HG02938 (cell line): ENCODE results near the gene HIVEP1.
A peak's percentile ranks its signal among the peaks of the same experiment; 100 is the strongest.

ENCODE experiments used
- ATAC-seq: cut with Tn5 transposase; IDR thresholded peaks from one replicate; pipeline ENCODE4 v1.9.1; 2021; ENCODE audit warnings: mild to moderate bottlenecking, moderate library complexity; ENCODE audit not compliant: unreplicated experiment

The HIVEP1 gene

DNA sequence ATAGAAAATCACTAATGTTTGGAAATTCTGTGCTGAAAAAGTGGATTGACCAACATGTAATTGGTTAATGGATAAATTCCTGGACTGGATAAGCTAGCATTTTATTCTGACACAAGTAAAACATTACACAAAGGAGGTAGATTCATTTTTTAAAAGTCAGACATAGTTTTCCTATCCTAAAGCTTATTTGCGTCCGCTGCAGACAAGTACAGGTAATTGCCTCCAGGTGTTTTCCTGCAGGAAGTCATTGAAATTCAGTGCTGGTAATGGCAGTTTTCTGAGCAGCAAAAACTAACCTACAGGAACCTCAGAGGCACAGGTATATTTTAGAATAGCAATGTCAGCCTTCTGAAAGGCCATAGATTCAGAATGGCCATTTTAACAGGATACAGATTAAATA is 20.0 kb upstream of the HIVEP1 start:
- ATAC-seq, result no peak

DNA sequence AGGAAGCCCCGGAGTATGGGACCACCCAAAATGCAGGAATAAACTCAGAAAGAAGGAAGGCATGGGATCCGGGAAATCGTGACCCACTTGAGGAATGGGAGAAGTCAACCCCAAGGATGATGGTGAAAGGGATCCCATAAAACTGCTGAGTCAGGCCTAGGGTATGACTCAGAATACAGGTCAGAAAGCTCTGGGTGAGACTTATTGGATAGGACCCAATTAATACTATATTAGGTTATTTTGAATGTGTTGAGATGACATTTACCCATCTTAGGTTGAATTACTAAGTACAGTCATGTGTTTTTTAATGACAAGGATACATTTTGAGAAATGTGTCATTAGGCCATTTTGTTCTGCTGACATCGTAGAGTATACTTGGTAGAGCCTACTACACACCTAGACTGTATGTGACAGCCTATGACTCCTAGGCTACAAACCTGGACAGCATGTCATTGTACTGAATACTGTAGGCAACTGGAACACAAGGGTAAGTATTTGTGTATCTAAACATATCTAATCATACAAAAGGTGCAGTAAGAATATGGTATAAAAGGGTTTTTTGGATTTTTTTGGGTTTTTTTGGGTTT is 17.1 kb upstream of the HIVEP1 start:
- no peak for ATAC-seq

DNA sequence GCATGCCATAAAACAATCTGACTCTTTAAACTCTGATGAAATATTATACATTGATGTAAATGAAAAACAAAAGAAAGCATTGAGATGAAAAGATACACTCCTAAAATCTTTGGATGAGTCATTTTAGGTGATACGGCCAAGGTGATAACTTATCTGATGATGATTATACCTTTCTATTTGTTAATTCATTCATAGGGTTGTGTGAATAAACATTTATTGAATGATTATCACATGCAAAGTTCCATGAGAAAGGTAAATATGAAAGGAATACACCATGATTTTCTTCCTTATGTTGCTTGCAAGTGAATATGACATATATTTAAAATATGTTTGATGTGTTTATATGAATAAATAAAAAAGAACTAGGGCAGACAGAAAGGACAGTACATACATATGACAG is 15.4 kb upstream of the HIVEP1 start:
- ATAC-seq, result no peak

DNA sequence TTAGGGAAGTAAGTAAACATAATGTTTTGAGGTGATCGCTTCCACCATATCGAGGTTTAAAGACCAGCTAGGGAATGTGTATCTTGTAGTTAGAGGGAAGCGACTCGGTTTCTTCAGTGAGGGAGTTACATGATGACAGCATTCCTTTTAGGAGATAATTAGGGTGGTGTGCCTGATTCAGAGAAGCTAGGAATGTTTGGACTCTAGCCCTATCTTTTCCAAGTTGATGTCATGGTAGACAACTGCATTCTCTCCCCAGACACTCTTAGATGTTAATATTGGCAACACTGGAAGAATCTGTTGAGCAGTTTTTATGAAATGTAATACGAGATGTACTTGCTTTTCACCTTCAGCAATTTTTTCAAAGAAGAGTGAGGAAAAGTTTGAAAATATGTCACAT is 12.9 kb upstream of the HIVEP1 start:
- no peak for ATAC-seq

DNA sequence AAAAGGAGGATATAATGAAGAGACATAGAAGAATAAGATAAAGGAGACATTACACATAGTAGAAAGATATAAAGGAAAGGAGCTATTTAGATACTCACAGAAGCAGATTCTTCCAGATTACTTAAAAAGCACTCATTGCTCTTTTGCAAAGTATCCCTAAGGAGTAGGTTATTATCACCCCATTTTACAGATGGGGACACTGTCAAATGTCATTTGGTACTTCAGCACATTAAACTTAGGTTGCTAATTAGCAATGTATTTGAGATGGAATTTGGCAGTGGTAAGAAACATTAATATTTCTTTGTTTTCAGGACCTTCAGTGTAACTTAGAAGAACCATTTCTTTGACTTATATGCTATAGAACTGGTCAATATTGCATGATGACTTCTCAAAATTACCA is 11.9 kb upstream of the HIVEP1 start:
- no peak for ATAC-seq

DNA sequence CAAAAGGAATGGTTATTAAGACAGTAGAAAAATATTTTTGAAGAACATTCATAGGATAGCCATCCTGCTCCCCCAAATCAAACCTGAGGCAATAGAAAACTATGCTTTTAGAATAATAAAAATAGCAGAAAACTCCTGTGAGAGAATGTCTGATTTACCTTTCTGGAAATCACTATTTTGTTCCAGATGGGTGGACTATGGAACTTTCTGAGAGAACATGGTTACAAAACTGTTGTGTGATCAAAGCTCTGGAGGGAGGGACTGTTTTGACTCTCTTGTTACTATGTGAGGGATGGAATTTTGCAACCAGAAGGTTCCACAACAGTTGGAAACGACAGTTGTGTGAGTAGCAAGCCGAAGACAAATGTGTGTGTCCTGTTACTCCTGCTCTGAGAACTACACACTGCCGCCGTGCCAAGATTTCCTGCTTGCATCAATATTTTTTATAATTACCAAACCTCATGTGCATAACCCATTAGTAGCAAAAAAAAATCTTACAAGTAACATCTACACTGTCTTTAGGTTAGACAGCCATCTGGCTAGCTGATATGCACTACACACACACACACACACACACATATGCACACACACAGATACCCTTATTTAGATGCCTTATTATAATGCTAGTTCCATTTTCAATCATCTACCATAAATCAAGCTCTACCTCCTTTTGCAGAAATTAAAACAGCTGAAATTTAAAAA is 11.0 kb upstream of the HIVEP1 start:
- no peak for ATAC-seq

DNA sequence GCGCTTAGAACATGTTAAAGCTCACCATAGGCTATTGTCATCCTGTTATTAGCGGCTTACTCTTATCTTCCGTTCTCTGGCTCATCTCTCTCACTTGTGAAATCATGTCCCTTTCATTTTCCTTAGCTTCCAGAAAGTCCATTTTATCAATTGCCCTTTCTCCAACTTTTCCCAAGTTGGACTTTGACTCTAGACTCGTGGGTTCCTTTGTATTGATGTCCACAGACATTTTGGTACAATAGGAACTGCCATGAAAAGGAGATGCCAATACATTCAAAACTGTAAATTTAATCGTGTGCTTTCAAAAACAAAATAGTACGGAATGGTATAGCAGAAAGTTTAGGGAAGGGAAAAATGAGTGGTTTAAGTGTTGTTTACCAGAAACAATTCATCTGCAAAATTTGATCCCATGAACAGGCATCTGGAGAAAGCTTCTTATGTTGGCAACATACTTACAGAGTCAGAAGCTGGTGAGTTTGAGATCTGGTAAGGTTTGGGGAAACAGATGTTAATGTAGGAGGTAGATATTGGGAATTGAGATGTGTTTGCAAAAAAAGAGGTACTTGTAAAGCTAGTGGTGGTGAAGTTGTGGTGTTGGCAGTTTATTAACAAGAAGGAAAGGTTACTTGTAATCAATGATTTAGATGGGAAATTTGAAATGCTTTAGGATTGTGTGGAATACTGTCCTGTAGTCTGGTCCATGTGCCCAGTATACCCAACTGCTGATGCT is 10.2 kb upstream of the HIVEP1 start:
- ATAC-seq, result no peak

DNA sequence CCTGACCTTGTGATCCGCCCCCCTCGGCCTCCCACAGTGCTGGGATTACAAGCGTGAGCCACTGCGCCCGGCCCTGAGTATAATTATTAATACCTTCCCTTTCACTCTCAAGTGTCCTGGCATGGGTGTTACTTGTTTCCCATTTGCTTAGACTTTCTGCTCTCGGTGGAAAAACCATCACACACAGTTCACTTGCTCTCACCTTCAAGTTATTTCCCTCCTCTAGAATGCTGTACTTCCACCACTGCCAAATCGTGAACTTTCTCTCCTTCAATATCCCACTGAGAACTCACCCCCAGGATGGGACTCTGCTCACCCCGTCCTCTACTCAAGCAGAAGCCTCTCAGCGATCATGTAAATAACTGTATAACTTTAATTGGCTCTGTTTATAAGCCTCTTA is 4.6 kb upstream of the HIVEP1 start:
- no peak for ATAC-seq

DNA sequence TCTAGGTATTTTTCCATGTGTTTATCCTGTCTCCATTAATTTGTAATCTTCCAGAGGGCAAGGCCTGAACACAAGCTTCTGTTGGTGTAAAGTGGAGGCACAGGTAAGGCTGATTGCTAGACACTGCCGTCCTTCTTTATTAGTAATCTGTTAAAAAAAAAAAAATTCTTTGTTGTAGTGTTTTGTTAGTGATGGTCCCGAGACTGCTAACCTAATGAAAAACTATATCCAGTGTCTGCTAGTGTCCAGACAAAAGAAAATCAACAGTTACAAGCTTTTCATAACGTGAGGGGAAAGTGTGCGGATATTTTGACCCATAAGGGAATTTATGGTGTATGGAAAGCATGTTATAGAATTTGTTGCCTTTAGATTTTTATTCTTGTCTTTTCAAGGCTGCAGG is 4.2 kb upstream of the HIVEP1 start:
- ATAC-seq, result no peak

DNA sequence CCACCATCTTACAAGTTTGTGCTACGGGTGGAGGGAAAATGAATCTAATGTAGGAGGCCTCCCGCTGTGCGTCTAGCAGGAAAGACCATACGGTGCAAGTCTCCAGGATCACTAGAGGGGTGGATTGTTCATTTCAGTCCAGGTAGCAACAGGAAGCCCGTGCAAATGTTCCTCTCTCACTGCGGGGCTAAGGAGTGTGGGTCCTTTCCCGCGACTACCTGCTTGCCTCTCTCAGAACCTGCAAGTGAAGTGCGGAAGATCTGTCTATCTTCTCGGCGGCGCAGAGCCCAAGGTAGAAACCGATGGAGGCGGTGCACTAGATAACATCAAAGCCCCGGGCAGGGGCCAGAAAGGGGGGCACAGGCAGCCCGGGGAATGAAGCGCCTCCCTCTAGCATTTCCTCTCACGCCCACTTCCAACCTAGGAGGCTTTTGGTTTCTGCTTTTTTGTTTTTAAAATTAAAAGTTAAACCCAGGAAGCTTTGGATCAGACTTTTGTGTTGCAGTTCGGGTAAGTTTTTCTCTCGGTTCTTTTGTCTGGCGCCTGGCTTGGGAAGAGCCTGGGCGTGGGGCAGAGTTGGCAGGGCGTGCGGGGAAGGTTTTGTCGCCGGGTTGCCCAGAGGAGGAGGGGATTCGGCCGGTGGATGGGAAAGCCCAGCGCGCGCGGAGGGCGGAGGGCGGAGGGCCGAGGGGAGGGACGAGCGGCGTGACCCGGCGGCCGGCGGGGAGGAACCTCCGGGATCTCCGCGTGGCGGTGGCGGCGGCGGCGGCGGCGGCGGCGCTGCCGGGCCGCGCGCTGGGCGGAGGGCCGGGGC is 3.5 kb upstream of the HIVEP1 start:
- ATAC-seq, result peak; percentile 30

DNA sequence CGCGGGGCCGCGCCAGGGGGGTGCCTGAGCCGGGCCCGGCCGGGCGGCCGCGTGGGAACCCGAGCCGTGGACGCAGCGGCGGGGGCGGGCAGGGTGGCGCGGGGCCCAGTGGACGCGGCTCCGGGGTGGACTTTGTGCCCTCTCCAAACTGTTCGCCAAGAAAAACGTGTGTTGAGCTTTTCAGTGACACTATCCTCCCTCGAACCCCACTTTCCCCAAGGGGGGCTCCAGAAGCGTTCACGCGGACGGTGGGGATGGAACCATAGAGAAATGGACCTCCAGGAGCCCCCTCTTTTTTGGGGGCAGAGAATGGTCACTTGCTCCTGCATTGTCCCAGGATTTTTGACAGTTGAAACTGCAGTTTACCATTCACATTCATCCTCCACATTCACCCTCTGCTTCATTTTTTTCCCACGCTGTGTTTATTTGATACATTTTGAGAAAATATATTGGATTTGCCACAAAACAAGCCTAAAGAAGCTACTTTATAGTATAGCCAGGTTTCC is 2.9 kb upstream of the HIVEP1 start:
- ATAC-seq, result no peak

DNA sequence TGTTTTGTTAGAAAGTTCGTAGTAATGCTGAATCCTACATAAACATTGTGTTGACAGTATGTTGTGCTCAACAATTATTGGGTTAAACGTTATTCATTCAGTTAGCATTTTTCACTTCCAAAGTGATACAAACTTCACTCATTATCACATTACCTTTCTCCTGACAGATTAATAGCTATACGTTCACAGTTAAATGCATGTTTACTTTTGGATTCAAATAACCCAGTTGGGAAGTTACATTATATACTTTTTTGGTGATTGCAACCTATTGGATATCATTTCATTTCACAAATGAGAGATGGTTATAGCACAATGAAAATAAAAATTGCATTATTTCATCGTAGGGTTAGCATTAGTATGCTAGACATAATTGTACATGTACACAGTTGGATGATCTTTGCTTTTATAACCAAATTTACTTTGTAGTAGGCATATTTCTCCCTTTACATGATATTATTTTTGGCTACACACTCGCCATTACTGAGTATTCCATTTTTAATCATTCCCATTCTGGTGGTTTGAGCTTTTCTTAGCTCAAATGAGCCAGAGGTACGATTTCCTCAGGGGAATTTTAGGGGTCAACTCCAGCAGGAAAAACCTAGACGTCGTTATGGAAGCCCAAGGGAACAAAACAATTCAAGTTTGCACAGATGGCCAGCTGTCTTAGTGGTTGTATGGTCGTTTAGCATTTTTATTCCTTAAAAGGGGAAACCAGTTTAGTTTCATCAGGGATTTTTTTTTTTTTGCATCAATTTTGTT is 2.1 kb upstream of the HIVEP1 start:
- no peak for ATAC-seq

DNA sequence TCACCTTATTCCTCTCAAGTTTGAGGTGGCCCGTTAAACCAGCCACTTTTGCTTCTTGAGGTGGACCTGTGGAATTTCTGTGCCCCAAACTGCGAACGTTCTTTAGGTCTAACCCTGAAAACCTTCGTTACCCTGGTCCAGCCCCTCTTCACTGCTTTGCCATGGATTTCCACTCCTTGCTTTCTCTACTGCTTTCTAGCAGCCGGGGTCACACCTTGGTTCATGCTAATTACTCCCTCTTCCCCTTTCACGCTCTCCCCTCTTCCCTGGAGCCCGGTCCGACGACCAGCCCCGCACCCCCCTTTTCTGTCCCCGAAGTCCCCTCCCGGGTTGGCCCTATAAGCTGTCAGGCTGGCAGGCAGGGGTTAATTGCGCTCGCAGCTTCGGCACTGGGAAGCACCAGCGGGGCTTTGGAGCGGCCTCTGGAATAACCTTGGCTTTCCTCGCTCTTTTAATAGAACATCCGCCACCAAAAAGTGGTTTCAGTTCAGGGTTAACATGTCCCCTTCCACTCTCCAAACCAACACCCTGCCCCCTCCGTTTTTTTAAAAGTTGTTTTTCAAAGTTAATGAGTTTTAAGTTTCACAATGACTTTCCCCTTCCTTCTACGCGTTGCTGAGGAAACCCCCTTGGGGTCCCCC is 1.4 kb upstream of the HIVEP1 start:
- peak; percentile 36 for ATAC-seq

DNA sequence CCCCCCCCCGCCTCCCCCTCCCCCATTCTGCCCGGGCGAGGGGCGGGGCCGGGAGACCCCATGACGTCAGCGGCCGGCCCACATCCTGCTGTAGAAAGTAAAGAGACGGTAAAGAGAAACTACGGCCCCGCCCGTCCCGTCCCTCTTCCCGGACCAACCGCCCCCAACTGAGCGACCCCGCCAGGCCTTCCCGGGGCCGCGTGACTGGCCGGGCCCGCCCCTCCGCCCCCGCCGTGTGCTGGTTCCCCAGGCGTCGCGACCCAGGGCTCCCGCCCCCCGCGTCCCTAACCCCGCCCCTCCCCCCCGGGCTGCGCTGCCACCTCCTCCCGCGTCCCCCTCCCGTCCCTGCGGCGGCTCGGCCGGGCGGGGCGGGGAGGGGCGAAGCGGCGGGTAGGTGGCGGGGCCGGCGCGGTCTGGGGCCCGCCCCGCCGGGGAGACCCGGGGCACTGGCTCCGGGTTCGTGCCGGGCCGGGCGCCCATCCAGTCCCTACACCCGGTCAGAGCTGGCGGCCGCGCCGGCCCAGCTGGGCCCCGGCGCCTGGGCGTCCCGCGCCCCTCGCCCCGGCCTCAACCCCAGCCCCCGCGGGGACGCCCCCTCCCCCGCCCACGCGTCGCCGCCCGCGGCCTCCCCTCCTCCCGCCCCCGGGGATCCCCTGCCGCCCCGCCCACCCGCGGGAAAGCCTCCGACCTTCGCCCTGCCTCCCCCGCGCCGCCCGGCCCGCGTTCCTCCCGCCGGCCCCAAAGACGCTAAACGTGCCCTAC is 655 bp upstream of the HIVEP1 start:
- peak; percentile 52 for ATAC-seq

DNA sequence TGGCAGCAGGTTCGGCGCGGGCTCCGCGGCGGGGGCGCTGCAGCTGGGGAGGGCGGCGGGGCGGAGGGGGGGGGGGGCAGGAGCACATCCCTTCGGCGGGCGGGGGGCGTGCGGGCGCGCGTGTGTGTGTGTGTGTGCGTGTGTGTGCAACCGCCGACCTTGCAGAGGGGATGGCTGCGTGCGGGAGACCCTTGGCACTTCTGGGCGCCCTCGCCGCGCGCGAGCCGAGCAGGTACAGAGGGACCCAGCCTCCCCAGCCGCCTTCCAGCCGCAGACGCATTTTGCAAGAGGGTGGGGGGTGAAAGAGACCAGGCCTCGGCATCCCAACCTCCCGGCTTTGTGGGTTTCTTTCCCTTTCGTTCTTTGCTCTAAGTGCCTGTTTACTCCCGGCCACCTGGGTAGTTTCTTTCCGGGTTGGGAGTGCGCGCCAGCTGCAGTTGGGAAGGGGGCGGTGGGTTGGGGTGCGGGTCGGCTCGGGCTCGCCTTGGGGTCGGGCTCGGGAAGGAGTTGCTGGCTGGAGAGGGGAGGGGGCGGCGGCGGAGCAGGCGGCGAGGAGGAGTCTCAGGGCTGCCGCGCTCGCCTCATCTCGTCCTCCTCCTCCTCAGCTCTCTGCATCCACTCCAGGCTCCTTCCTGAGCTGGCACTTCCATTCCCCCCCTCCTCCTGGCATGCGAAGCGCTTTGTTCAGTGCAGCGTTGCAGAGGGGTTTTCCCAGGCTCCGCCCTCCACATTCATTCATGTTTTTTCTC is 620 bp downstream of the HIVEP1 start:
- ATAC-seq, result no peak

DNA sequence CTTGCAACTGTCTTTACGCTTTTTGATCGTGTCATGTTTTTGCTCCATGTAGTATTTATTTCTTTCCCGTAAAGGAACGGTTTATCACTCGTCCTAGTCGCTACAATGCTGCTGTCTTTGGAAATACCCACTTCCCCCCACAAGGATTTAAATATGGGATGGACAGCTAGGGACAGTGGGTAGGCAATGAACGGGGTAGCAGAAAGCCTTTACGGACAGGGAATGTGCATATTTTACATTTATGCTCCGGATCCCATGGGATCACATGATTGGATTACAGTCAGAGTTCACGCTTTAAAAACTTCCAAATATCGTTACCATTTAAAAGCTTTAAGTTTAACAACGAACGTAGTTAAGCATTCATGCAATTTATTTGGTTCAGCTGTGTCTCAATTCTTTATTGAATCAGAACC is 1.2 kb downstream of the HIVEP1 start:
- no peak for ATAC-seq

DNA sequence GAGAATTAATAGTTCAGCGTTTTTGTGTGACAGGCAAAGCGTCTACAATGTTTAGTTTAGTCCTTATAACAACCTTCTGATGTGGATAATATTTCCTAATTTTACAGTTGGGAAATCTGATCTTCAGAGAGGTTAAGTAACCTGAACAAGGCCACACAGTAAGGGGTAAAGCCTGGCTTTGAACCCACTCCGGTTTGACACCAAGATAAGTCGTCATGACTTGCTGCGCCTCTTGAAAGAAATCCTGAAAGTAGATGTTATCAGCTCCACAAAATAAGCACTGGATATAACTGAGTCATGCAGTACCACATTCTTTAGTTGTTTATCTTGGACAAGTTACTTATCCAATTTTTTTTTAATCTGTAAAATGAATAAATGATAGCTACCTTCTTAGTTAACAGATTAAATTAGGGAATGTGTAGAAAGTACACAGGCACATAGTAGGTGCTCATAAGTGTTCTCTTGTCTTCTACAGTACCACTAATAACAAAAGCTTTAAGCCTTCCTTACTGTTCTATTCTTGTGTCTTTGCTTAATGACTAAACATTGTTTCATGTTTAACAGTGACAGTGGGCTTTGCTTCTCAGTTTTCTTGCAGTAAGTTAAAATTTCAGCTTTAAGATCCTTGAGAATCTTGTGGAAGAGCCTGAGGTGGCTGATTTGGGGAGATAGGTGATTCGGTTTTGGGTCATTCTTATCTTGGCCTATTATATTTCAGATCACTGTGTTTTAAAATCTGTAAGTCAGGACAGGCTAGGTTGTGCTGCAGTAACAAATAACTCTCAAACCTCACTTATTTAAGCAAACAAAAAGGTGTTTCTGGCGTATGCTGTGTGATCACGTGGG is 2.1 kb downstream of the HIVEP1 start:
- ATAC-seq, result no peak

DNA sequence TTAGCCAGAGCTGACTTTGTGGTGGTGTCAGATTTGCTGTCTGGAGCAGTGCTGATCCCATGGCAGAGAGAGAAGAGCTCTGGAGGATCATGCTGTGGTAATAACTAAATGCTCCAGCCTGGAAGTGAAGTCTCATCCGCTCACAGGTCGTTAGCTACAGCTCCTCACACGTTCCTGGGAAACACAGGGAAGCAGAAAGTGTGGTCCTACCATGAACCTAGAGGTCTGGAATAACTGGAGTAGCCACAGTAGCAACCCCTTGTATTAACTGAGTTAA is 2.7 kb downstream of the HIVEP1 start:
- ATAC-seq, result no peak
